HG03460 (cell line): ENCODE data around the gene SMIM5.
"Not testable (repeated sequence)": the region's sequence is repeated elsewhere in the genome, so short reads cannot be mapped to it uniquely, and the experiment has no call there.

Experiments
- ATAC-seq: cut with Tn5 transposase; IDR thresholded peaks from one replicate; pipeline ENCODE4 v1.9.1; 2021; ENCODE audit not compliant: unreplicated experiment

The SMIM5 gene

GRCh38 chr17:75624021-75624420 lies 9.2 kb upstream of the SMIM5 start:
- no peak for ATAC-seq

- no peak for ATAC-seq
Observed at GRCh38 chr17:75624714-75625345, 8.4 kb upstream of the SMIM5 start.

- no peak for ATAC-seq
Observed at GRCh38 chr17:75625813-75626486, 7.3 kb upstream of the SMIM5 start.

GRCh38 chr17:75626496-75627038 lies 6.7 kb upstream of the SMIM5 start:
- ATAC-seq, result no peak

- no peak for ATAC-seq
Observed at GRCh38 chr17:75627094-75627493, 6.1 kb upstream of the SMIM5 start.

- no peak for ATAC-seq
Observed at GRCh38 chr17:75628425-75628824, 4.8 kb upstream of the SMIM5 start.

GRCh38 chr17:75629157-75629556 lies 4.1 kb upstream of the SMIM5 start:
- no peak for ATAC-seq

- ATAC-seq, result no peak
Observed at GRCh38 chr17:75630071-75630917, 2.9 kb upstream of the SMIM5 start.

GRCh38 chr17:75631353-75631752 lies 1.9 kb upstream of the SMIM5 start:
- ATAC-seq, result no peak

GRCh38 chr17:75632428-75632827 lies 806 bp upstream of the SMIM5 start:
- ATAC-seq, result no peak

- ATAC-seq, result no peak
Observed at GRCh38 chr17:75633486-75634375, 497 bp downstream of the SMIM5 start.

GRCh38 chr17:75634376-75634740 lies 1.1 kb downstream of the SMIM5 start:
- no peak for ATAC-seq

- ATAC-seq, result no peak
Observed at GRCh38 chr17:75634754-75635609, 1.7 kb downstream of the SMIM5 start.

GRCh38 chr17:75635610-75636202 lies 2.5 kb downstream of the SMIM5 start:
- no peak for ATAC-seq

GRCh38 chr17:75636381-75637142 lies 3.3 kb downstream of the SMIM5 start:
- no peak for ATAC-seq

- ATAC-seq, result no peak
Observed at GRCh38 chr17:75637143-75637538, 3.9 kb downstream of the SMIM5 start.

- ATAC-seq, result no peak
Observed at GRCh38 chr17:75637551-75637950, 4.3 kb downstream of the SMIM5 start.

GRCh38 chr17:75638039-75638438 lies 4.8 kb downstream of the SMIM5 start:
- not testable (repeated sequence) for ATAC-seq

- no peak for ATAC-seq
Observed at GRCh38 chr17:75638893-75639292, 5.7 kb downstream of the SMIM5 start.
